ENCODE measurements around the gene INCA1. TPM values are rescaled to one million over a fixed set of nuclear protein-coding genes. Genes with fewer than 3 reads are reported as not detected.
A peak's percentile ranks its signal among the peaks of the same experiment; 100 is the strongest.

Gene INCA1
- total and polyA plus RNA-seq, 8 donors, result 1.3 to 6.1 (median 1.6) TPM; not detected in 3

DNA sequence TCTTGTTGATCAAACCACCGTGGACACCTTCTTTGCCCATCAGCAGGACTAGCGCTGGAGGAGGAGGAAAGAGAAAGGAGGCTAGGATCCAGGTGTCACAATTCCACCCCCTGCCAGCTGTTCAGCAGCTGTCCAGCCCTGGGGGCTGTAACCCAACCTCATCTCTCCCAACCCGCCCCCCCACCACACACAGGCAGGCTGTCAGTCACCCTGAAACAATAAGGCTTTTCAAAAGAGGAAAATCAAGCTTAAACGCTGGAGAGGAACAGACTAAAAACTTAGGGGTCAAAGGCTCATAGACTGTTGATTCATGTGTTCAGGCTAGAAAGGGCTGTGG is 51.4 kb downstream of the INCA1 start:
- peaks cover 41 to 51% (median 50%) of the 10 kb centered on the region in 4 donors for H3K36me3 ChIP-seq
- WGBS, 5 donors, result 12 to 22% (median 17%) methylated on average over 3 to 4 of the region's 4 CpGs
- H3K4me1 ChIP-seq, result peaks cover 57 to 79% (median 76%) of the 10 kb centered on the region in 4 donors

DNA sequence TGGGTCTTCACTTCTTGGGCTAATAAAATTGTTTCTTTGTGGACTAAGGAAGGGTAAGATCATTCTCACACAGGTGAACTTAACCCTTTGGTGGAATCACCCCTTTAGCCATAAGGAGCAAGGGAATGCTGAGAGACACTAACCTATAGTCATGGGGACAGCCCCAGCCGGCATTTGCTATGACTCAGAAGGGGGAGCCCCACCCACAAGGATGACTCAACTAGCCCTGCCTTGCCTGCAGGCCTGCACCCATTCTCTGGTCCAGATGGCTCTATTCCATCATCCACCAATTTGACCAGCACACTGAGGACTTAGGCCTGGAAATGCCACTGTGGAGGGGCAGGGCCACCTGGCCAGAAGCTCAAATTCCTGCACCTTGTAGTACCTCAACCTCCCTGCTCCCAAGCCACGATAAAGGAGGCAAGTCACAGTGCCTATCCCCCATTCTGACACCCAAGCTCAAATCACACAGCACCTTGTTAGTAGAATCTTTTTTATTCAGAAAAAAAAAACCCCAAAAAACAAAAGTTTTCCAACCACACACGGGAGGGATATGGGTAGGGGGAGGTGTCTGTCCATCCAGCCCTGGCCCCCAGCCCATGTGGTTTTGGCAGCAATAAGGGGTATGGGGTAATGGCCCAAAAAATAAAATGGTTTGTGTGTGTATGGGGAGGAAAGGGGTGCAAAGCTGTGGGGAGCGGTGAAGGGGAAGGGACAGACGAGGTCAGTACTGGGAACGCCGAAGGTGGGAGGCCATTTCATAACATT is 52.0 kb downstream of the INCA1 start:
- Histone ChIP-seq H3K27ac (peak overlapping the region; percentile 72 to 100 (median 97)), H3K27me3 (no peaks in the 10 kb centered on the region), H3K4me1 (peaks cover 53 to 78% (median 73%) of the 10 kb centered on the region in 4 donors), H3K9me3 (no peaks in the 10 kb centered on the region), H3K4me3 (peak overlapping the region in 3 of 4 donors; percentile 82 to 100 (median 100)), H3K36me3 (peaks cover 41 to 51% (median 50%) of the 10 kb centered on the region in 4 donors)
- peak; percentile 79 to 80 for DNase-seq
- TF ChIP-seq, protein P1, sequence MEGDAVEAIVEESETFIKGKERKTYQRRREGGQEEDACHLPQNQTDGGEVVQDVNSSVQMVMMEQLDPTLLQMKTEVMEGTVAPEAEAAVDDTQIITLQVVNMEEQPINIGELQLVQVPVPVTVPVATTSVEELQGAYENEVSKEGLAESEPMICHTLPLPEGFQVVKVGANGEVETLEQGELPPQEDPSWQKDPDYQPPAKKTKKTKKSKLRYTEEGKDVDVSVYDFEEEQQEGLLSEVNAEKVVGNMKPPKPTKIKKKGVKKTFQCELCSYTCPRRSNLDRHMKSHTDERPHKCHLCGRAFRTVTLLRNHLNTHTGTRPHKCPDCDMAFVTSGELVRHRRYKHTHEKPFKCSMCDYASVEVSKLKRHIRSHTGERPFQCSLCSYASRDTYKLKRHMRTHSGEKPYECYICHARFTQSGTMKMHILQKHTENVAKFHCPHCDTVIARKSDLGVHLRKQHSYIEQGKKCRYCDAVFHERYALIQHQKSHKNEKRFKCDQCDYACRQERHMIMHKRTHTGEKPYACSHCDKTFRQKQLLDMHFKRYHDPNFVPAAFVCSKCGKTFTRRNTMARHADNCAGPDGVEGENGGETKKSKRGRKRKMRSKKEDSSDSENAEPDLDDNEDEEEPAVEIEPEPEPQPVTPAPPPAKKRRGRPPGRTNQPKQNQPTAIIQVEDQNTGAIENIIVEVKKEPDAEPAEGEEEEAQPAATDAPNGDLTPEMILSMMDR (IDR thresholded peaks at IDR 0.05), result no peak
- TF ChIP-seq POLR2A (IDR thresholded peaks at IDR 0.05) (no peak), POLR2AphosphoS5 (IDR thresholded peaks at IDR 0.05) (peak in 2 of 3 donors; percentile 58 to 87)
- intact Hi-C loops (cut with DNase I; ENCODE audit: low total_unique reads), result no loop called here
- 19 to 45% (median 29%) methylated on average over 7 of the region's 7 CpGs for WGBS, 5 donors

More for the DNA sequence above, 51.4 kb downstream of the INCA1 start:
- H3K27ac ChIP-seq, result peak overlapping the region; percentile 72 to 100 (median 97)
- H3K9me3 ChIP-seq, result no peaks in the 10 kb centered on the region
- TF ChIP-seq POLR2AphosphoS5 (IDR thresholded peaks at IDR 0.05) (no peak), EP300 (IDR thresholded peaks at IDR 0.05) (no peak), POLR2A (IDR thresholded peaks at IDR 0.05) (no peak)
- TF ChIP-seq, protein P1 (IDR thresholded peaks at IDR 0.05), result no peak
- DNase-seq, result no peak
- no peaks in the 10 kb centered on the region for H3K27me3 ChIP-seq
- H3K4me3 ChIP-seq, result peak overlapping the region; percentile 82 to 100 (median 100)
- intact Hi-C loops (cut with DNase I; ENCODE audit: low total_unique reads), result no loop called here

DNA sequence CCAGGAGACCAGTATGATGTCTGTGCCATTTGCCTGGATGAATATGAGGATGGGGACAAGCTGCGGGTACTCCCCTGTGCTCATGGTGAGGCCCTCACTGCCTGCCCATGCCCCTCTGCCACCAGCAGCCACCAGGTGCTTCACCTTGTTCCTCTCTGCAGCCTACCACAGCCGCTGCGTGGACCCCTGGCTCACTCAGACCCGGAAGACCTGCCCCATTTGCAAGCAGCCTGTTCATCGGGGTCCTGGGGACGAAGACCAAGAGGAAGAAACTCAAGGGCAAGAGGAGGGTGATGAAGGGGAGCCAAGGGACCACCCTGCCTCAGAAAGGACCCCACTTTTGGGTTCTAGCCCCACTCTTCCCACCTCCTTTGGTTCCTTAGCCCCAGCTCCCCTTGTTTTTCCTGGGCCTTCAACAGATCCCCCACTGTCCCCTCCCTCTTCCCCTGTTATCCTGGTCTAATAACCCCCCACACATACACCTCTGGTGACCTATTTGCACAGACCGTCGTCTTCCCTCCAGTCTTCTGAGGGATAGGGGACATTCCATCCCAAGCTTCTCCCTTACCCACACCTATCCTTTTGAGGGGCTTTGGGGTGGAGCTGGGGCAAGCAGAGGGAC is 52.7 kb downstream of the INCA1 start:
- Histone ChIP-seq H3K27me3 (no peaks in the 10 kb centered on the region), H3K4me1 (peaks cover 47 to 71% (median 68%) of the 10 kb centered on the region in 4 donors), H3K36me3 (peaks cover 41 to 51% (median 50%) of the 10 kb centered on the region in 4 donors), H3K27ac (peak overlapping the region; percentile 72 to 100 (median 97)), H3K4me3 (peak overlapping the region in 3 of 4 donors; percentile 1 to 100 (median 100)), H3K9me3 (no peaks in the 10 kb centered on the region)
- TF ChIP-seq POLR2A (IDR thresholded peaks at IDR 0.05), result no peak
- TF ChIP-seq, protein P1 (IDR thresholded peaks at IDR 0.05), result no peak
- 49 to 57% (median 50%) methylated on average over 8 of the region's 8 CpGs for WGBS, 5 donors
- no peak for DNase-seq
- intact Hi-C loops (cut with DNase I; ENCODE audit: low total_unique reads), result no loop called here

DNA sequence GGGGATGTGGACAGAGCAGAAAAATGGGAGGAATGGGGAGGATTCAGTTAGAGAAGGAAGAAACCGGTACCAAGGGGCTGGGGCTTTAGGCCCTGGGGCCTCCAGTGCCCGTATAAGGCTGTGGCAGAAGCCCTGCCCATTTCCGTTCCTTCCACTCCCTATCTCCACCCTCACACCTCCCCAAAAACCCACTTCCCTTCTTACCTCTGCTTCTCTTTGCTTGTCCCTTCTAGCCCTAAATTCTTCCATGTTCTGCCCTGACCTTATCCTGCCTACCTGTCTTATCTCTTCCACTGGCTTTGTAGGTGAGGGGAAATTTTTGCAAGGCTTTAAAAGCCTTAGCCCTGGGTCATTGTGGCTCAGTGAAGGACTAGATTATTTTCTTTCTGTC is 53.2 kb downstream of the INCA1 start:
- intact Hi-C loops (cut with DNase I; ENCODE audit: low total_unique reads), result no loop called here
- peaks cover 49 to 70% (median 69%) of the 10 kb centered on the region in 4 donors for H3K4me1 ChIP-seq
- H3K9me3 ChIP-seq, result no peaks in the 10 kb centered on the region
- no peak for DNase-seq
- 22 to 29% (median 27%) methylated on average over 3 of the region's 3 CpGs for WGBS, 5 donors
- H3K27me3 ChIP-seq, result no peaks in the 10 kb centered on the region
- H3K27ac ChIP-seq, result peak overlapping the region; percentile 72 to 100 (median 97)
- peaks cover 41 to 51% (median 50%) of the 10 kb centered on the region in 4 donors for H3K36me3 ChIP-seq
- peak overlapping the region in 2 of 4 donors; percentile 100 for H3K4me3 ChIP-seq
- TF ChIP-seq POLR2A (IDR thresholded peaks at IDR 0.05) (no peak), POLR2AphosphoS5 (IDR thresholded peaks at IDR 0.05) (no peak), EP300 (IDR thresholded peaks at IDR 0.05) (no peak)
- TF ChIP-seq, protein P1 (IDR thresholded peaks at IDR 0.05), result no peak

Data from stomach (tissue), 9 donors.